Globus pallidus (tissue), 1 donor: ENCODE measurements around the gene KAZN.
"Not testable (repeated sequence)": the region's sequence is repeated elsewhere in the genome, so short reads cannot be mapped to it uniquely, and the experiment has no call there.

Experiments
- DNase-seq: peaks from one replicate; pipeline ENCODE4 v3.0.0-alpha.2; 2015; ENCODE audit warnings: low spot score

KAZN gene

DNA sequence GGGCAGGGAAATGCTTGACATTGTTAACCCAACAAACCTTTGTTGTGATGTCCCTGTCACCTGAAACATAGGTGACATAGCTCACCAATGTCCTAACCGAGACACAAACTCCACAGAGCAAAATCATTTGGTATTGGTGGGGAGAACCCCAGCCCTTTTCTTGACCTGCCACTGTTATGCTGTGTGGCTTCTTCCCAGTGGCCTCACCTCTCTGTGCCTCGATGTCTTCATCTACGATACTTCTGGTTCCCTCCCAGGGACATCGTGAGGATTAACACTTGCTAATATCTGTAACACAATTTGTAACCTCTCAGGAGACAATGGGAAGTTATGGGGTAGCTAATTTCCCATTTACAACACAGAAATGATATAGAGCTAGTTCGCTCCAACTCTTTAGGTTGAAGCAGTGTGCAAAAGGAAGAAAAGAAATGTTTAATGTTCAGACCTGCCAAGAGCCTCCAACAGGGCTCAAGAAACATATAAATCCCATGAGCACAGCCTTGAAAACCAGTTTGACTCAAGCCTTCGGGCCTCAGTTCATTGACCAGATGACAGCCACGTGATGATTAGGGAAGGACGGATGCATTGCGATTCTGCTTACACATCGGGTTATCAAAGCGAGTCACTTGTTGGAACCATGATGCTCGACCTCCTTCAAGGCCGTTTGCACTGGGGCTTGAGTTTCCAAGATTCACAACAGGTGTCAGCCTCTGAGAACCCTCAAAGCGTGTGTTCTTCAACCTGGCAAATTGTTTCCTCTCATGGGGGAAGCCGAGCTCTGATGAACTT, 517.3 kb downstream of the KAZN start:
- no peak for DNase-seq

DNA sequence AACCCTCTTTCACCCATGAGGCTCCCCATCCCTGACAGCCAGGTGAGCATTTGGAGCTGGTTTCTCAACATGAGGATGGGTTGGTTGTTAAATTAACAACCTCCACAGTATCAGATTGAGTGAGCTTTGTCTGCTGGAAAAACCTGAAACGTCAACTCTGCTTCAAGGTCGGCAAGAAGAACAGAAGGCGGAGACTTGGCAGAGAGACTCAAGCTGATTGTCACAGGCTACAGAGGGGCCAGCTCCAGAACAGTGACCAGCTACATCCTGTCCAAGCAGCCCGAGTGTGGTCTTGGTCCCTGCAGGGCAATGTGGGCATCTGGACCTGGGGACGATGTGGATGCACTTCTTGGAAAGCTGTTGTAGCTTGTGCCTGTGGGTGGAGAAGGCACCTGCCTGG, 518.5 kb downstream of the KAZN start:
- DNase-seq, result no peak

DNA sequence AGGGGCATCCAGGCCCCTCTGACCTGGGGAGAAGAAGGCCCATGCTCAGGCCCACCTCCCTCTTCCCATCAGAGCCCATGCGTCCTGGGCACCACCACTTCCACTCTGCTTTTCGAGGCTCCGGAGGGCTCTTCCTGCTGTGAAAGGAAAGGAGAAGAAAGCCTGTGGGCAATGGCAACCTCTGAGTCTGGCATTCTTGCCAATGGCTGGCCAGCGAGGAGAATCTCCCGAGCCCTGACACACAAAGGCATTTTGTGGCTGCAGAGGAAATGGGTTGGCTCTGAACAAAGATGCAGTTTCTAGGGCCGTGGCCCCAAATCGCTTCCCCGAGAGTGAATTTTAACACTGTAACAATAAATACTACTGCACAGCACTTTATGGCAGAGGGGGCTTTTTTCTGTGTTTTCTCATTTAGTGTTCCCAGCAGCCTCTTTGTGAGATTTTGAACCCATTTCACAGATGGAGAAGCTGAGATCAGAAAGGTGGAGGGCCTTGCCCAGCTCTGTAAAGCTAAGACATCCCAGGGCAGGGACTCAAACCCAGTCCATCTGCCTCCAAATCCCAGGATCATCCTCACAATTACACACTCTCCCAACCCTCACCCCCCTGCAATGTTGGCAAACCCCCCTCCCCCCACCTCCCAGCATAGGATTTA, 519.3 kb downstream of the KAZN start:
- DNase-seq, result no peak

DNA sequence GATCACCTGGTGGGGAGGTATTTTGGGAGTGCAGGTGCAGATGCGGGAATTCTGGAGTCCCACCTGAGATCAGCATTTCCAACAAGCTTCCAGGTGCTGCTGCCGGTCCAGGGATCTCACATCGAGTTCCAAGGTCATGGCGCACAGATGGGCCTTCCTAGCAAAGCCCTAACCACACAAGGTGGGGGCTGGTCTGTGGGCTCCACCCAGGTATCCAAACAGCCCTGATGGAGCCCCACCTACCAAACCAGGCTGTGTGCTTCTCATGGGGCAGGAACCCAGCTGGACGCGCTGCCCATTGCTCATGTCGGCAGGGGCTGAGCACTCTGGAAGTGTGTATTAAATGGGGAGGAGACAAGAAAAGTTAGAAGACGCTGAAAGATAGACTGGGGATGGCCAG, 520.1 kb downstream of the KAZN start:
- DNase-seq, result no peak

DNA sequence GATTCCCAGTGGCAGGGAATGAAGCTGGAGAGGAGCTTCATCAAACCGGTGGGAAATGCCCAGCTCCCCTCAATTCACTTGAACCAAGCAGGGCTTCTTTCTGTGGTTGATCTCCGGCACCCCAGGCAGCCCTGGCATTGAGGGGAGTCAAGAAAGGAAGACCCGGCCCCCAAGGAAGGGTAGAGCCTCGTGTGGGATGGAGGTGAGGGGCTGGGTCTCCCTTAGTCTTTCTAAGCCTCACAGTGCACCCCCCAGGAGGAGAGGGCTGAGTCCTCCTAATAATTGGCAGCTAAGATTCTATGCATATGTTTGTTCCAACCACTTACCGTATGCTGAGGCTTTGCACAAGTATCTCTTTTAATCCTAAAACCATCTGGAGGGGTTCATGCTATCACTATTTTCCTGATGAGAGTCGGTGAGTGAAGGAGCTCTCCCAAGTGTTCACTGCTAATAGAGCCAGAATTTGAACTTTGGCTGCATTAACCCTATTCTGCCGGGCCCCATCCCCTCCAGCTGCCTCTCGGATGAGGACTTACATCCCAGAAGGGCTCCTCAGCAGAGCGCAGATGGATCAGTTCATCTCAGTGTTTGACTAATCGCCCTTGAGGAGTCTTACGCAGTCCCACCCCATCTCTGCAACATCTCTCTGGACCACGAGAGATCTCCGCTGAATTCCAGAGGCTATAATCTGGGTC, 521.9 kb downstream of the KAZN start:
- no peak for DNase-seq

DNA sequence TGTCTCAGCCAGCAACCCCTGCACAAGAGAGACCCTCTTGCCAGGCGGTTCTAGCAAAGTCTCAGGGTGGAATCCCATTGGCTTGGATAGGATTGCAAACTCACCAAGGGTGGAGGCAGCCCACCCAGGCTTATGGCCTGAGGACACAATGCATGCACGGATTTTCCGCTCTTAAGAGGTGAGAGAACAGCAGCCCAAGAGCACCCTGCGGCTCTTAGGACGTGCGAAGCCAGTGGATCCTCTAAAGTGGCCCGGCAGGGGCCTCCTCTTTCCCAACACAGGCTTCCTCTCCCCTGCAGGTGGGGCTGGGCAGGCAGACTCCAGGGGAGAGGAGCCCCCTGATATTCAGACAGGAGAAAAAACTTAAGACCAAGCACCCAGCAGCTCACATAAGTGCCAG, 523.8 kb downstream of the KAZN start:
- DNase-seq, result no peak

DNA sequence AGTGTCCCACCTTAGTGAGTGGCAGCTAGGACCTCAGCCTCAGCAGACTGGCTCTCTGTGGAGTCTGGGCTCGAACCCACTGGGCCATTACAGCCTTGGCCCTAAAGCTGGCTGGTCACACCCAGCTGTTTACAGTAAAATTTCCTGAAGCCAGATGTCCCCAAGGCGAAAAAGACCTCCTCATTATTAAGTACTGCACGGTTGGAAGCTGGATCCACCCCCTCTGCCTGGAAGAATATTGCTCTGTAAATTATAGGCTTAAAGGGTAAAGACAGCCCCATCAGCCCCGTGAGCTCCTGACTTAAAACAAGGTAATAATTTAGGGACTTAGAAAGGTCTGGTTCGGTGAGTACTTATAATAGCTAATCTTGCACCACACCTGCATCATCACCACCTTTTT, 524.8 kb downstream of the KAZN start:
- no peak for DNase-seq

DNA sequence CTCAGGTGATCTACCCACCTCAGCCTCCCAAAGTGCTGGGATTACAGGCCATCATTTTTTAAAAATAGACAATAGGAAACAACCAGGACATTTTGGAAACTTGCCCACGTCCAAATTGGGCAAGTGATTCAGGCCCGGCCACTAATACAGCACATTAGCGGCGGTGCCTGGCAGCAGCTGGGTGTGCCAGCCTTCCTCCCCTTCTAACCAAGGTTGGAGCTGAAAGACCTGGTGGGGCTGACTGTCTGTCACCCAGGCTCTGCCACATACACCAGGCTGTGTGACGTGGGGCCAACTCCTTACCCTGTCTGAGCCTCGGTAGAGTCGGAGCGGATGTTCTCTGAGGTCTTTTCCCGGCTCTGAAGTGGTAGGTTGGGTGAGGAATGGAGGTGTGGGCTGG, 525.4 kb downstream of the KAZN start:
- no peak for DNase-seq

DNA sequence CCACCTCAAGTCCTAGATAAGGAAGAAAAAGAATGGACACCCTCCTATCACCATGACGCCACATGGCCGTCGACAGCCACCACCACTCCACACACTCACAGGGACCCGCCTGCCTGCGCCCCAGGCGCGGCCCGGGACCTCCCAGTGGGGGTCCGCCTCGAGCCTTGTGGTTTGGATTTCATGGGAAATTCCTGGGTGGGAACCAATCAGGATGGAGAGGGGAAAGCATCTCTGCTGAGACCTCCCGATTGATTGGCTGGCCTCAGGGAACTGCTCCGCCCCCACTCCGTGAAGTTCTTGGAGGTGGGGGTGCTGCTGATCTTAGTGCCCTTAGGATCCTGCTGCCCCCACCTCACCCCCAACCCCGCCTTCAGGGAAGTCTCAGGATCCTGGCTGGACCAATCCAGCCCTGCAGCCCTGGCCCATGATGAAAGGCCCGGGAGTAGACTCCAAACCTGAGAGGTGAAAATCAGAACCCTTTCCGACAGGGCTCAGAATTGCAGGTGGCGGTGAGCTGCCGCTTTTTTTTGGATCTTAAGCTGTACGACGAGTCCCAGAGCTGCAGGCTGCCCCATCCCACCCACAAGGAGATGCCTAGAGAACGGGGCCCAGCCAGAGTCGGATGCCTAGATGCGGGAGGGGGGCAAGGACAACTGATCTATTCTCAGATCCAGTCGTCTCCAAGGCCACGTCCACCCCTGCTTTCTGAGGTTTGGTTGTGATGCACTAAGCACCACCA, 526.0 kb downstream of the KAZN start:
- DNase-seq, result no peak

DNA sequence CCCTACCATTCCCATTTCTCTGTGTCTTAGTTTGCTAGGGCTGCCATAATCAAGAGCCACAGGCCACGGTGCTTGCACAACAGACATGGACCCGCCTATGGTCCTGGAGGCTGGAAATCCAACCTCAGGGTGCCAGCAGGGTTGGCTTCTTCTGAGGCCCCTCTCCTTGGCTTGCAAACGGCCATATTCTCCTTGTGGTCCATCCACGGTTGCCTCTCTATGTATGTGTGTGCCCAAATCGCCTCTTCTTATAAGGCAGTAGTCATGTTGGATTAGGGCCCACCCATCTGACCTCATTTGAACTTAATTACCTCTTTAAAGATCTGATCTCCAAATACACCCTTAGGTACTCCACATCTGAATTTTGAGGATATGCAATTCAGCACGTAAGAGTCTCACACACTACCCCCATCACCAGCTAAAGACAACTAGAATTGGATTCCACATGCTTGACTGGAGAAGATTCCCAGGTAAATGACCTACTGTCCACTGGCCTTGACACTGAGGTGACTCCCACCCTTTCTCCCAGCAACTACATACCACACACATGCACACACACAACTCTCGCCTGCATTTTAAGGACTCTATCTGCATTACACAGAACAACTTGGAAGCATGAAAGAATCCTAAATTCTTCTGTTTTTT, 526.7 kb downstream of the KAZN start:
- no peak for DNase-seq

DNA sequence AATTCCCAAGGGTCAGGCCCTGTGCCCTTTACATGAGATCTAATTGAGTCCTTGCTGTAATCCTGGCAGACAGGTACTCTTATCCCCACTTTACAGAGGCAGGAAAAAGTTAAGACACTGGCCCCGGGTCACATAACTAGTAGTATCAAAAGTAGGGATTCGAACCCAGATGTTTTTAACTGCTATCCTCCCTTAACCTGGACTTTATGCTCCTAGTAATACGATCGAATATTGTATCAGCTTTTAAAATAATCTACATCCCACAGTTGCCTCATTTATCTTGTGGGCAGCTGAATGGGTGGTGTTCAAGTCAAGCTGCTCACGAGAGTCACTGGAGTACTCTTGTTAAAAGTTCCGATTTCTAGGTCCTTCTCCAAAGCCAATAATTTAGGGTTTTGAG, 529.6 kb downstream of the KAZN start:
- no peak for DNase-seq

DNA sequence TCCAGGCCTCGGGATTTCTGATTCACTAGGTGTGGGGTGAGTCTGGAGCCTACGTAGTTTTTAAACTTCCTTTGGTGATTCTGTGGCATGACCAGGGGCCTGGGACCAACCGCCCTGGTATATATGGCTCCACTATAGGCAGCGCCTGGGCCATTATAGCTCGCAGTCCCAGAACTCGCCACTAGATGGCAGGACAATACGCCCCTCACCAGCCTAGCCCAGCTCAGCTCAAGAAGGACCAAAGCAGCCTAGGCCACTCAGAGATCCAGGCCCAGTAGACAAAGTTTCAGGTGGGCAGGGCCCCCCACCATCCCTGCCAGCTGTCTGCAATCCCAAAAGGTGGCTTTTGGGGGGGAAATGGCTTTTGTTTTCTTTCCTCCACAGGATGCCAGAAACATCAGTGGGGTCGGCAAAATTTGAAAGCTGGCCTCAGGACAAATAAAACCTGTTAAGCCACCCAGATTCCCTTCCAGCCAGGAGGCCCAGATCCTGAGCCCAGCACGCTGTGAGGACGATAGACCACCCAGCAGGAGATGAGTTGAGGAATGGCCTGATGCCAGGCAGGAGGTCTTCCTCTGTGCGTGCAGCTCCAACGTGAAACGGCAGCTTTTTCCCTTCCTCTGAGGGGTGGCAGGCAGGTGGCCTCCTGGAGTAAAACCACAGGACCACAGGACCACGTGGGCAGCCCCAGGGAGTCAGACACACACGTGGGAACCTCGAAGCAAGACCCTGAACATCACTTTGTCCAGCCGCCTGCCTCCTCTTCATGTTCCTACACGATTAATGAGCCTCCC, 530.2 kb downstream of the KAZN start:
- peak; percentile 31 for DNase-seq

DNA sequence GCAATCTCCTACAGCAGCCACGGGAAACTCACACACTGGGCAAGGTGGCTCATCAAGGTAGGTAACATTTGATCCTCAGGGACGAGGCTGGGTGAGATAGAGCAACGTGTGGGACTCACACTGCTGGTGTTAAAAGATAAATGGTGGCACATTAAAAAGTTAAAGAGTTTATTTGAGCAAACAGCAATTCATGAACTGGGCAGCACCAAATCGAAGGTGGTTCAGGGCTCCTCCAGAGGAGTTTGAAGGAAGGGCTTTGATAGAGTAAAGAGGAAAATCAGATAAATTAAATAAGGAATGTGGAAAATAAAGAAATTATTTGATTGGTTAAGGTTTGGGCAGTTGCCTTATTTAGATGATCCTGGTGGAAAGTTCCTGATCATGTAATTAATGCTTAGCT, 531.5 kb downstream of the KAZN start:
- no peak for DNase-seq

DNA sequence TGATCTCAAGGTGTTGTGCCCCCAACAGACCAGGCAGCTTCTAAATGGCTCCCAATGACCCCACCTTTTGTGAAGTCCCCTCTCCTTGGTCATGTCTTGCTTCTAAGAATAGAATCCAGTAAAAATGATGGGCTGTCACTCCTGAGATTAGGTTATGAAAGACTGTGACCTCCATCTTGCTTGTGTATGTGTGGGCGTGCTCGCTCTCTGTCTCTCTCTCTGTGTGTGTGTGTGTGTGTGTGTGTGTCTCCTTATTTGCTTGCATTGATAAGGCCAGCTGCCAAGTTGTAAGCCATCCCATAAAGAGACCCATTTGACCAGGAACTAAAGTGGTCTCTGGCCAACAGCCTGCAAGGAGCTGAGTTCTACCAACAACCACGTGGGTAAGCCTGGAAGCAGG, 532.1 kb downstream of the KAZN start:
- no peak for DNase-seq

DNA sequence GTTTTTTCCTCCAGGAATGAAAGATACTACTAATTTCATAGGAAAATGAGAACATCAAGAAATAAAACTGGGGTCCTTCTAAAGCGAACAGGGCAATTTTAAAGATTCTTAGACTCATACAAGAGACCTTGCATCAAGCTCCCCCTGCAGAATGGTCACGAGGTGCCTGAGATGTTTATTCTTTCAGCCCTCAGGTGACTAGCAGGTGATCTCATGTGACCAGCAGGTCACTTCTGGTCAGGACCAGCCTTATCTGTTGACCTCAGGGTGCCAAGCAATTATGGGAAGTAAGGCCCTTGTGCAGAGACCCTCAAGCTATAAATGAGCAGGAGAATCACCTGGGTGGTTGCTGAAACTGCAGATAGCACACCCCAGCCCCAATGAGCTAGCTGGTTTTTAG, 534.5 kb downstream of the KAZN start:
- no peak for DNase-seq

DNA sequence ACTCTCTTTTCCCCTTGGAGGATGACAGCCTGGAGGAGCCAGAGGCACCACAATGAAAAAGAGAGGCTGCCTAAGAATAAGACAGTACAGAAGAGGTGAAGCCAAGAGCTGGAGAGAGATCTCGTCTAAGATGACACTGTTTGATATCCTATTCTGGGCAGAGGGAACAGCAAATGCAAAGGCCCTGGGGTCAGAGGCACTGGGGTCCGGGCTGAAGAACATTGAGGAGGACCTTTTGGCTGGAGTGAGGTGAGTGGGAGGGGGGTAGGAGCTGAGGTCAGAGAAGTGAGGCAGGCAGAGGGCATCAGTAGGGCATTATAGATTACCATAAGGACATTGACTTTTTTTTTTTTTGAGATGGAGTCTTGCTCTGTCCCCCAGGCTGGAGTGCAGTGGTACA, 535.8 kb downstream of the KAZN start:
- no peak for DNase-seq

DNA sequence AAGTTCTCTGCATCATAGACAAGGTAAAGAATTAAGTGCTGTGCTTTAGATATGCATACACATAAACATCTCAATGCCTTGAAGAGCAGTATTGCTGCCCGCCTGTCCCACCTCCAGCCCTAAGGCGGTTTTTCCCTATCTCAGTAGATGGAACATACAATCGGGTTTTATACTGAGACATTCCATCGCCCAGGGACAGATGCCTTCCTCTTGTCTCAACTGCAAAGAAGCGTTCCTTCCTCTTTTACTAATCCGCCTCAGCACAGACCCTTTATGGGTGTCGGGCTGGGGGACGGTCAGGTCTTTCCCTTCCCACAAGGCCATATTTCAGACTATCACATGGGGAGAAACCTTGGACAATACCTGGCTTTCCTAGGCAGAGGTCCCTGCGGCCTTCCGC, 537.1 kb downstream of the KAZN start:
- not testable (repeated sequence) for DNase-seq

DNA sequence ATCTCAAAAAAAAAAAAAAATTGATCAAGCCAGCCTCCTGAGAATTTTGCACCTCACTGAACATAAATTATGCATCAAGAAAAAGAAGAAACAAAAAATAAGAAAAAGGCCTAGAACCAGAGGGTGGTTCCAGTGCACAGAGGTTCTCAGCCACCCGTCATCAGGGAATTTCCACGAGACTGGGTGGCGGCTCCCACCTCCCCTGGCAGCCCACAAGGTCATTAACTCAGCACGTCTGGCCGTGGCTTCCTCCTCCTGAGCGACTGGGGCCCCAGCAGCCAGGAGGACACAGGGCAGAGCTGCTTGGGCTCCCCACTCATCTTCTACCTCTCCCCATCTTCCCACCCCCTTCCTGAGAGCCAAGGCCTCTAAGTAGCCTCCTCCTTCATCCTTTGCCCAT, 539.3 kb downstream of the KAZN start:
- no peak for DNase-seq

DNA sequence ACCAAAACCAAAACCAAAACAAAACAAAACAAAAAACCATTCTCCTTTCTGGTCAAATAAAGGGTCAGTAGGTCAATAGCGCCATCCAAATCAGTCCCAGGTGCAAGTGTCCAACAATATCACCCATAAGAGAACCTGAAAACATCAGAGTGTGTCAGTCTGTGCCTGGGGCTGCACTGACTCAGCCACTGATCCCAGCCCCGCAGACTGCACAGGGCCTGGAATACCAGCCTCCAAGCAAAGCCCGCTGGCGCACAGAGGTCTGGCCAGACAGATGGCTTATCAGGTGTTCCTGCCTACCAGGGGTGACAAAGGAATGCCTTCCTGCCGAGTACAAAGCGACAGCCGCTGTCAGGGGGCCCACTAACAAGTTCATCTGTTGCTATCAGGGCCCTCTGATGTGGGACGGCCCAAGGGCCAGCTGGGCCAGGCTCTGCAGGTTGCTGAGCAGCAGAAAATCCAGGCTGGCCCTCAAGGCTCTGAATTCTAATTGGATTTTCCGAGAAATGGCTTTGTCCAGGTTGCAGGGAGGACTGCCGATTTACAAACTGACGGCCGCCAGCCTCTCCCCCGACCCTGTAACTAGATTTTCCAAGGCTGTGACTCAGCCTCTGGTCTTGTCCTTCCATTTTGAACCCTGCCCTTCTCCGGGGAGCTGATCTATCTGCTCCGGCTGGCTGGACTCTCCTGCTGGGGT, 541.3 kb downstream of the KAZN start:
- DNase-seq, result no peak

DNA sequence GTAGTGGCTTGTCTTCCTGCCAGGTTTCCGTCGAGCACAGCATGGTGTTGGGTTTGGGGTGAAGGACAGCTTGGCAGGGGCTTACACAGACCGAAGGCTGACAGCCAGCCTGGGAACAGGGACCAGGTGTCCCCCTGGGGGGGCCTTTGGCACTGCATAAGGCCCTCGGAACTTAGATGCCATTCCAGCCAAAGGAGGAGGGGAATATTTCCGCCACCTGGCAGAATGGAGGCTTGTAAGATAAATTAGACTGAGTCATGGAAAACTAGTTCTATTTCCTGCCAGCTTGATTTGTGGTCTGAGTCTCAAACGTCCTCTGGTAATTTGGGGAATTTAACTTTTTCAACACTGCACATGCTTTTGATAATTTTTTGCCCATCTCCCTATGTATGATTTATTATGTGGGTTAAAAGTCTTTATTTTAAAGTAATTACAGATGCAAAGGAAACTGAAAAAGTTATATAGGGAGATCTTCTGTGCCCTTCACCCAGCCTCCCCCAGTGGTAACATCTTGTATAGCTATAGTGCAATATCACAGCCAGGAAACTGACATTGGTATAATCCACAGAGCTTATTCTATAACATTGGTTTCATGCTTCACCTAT, 543.6 kb downstream of the KAZN start:
- DNase-seq, result no peak
